GM19240 (cell line): Measurements from ENCODE around the gene CPPED1.
"Not testable (repeated sequence)": the region's sequence is repeated elsewhere in the genome, so short reads cannot be mapped to it uniquely, and the experiment has no call there.

Source experiments
- DNase-seq: peaks from one replicate; pipeline ENCODE4 v3.0.0; 2011; ENCODE audit warnings: low spot score; ENCODE audit not compliant: insufficient read length

The CPPED1 gene

DNA sequence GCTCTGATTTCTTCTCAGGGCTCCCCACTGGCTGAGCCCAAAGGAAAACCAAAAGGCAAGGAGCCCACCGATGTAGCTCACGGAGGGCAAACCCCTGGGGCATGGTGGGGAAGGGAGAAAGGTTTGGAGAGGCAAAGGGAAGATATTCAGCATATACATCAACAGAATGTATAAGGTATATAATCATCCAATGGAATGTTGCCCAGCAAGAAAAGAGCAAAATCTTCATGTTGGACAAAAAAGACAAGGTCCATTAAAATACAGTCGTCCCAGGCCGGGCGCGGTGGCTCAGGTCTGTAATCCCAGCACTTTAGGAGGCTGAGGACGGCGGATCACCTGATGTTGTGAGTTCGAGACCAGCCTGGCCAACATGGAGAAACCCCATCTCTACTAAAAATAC lies 1.6 kb downstream of the CPPED1 start:
- no peak for DNase-seq

DNA sequence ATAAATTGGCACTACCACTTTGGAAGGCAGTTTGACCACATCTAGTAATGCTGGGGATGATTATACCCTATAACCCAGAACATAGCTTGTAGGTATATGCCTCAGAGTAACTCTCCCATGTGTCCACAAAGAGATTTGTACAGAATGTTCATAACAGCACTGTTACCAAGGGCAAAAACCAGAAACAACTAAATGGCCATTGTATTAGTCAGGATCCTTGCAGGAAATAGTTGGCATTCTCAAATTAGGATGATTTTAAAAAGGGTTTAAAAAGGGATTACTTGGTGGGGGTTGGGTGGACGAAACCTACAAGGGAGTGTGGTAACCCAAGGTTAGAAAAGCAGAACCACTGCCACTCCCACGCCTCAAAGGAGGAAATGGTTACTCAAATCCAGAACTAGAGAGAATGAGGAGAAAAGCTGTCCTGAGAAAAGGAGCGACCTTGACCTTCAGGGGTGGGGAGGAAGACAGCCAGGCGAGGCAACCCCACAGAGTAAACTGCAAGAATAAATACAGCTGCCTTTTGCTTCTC lies 2.1 kb downstream of the CPPED1 start:
- DNase-seq, result no peak

DNA sequence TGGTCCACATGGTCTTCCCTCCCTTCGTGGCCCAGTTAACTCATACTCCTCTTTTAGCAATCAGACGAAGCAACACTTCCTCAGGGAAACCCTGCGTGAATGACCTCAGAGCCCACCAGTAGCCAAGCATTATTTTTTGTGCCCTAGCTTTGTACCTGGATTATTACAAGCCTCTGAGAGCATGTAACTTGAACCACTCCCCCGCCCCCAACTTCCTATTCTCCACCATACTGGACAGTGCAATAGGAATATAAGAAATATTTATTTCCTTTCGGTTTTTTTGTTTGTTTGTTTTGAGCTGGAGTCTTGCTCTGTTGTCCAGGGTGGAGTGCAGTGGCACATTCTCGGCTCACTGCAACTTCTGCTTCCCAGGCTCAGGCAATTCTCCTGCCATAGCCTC lies 2.9 kb downstream of the CPPED1 start:
- no peak for DNase-seq

DNA sequence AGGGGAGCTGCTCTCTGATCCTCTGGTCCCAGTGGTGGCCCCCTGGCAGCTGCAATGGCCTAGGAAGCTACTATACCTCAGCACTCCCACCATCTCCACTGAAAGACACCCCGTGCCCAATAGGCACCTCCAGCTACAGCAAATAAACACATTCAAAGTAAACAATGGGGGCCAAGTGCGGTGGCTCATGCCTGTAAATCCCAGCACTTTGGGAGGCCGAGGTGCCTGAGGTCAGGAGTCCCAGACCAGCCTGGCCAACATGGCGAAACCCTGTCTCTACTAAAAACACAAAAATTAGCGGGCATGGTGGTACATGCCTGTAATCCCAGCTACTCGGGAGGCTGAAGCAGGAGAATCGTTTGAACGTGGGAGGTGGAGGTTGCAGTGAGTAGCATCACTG lies 3.7 kb downstream of the CPPED1 start:
- DNase-seq, result not testable (repeated sequence)

DNA sequence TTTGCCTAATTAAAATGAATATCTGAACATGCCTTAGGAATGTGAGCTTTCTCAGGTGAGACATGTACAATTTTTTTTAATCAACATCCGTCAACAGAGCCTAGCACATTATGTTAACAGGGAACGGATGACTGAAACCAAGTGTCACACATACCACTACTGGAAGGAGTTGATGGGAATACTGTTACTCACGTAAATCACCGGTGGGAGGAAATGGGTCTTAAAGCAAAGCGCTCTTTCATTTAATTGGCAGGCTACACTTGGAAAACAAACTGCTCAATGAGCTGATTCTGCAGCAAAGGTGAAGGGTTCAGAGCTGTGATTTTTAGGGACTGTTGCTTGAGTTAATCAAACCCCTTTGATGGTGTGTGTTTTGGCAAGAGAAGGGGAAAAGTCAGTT lies 4.8 kb downstream of the CPPED1 start:
- DNase-seq, result no peak

DNA sequence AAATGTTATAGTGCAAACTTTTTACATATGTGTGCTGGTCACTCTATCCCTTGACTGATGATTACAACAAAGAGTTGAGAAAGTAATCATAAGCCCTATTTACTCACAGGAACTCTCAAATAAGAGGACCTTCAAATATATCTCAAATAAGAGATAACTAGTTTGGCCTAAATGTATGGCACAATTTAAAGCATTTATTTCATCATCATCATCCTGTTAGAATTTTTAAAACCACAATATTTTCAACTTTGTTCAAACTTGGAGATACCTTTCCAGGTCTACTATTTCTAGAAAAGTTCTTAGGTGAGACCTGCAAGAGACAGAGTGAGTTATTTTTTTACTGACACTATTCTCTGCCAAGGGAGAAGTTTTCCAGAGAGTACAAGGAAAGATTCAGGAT lies 5.5 kb downstream of the CPPED1 start:
- DNase-seq, result no peak

DNA sequence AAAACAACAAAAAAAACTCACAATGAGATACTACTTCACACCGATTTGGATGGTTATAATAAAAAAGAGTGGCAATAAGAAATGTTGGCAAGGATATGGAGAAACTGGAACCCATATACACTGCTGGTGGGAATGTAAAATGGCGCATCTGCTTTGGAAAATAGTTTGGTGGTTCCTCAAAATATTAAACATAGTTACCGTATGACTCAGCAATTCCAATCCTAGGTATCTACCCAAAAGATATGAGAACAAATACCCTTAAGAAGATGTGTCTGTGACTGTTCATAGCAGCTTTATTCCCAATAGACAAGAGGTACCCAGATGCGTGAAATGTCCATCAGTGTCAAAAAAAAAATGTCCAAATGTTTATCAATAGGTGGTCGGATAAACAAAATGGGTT lies 7.2 kb downstream of the CPPED1 start:
- no peak for DNase-seq

DNA sequence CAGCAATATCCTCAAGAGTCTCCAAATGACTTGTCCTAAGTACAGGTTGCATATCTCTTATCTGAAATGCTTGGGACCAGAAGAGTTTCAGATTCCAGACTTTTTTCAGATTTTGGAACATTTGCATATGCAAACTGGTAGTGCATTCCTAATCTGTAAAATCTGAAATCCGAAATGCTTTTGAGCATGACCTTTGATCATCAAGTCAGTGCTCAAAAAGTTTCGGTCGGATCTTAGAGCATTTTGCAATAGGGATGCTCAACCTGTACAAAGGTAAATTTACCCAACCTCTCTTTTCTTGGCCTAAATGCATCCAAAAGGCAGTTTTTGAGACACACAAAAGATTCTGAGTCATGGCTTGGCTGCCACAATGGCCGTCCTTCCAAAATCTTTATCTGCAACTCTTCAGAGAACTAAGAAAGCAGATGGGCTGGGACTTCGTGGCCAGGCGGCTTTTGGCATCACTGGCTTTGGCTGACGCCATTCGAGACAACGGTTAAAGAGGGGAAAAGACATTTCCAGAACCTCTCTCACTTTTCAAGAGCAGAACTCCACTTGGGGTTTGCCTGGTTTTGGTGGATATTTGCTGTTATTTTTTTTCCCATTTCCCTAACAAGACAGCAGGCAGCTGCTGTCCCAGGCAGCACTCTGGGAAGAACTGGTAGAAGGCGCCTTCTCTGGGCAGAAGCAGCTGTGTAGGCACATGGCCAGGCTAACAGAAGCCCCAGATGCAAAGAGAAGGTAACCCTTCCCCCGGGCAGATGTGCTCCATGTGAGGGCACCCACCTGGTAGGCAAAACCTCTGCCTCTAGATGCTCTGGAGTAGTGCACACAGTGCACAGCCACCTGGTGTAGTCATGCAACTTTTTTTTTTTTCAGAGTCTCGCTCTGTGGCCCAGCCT lies 8.9 kb downstream of the CPPED1 start:
- DNase-seq, result no peak

DNA sequence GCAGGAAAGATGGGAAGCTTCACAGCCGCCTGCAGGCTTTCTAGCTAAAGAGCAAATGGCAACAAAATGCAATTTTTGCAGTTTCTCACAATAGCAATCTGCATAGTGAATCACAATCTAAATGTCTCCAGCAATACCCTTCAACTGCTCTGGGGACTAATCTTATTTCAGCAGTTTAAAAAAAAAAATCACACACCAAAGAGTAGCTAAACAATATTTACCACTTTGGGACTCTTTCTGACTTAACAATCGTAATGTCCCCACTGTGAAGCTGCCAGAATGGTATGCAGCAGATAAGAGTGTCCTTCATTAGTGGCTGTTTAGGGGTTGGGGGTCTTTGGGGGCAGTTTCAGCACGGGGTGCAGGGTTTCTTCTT lies 9.8 kb downstream of the CPPED1 start:
- no peak for DNase-seq

DNA sequence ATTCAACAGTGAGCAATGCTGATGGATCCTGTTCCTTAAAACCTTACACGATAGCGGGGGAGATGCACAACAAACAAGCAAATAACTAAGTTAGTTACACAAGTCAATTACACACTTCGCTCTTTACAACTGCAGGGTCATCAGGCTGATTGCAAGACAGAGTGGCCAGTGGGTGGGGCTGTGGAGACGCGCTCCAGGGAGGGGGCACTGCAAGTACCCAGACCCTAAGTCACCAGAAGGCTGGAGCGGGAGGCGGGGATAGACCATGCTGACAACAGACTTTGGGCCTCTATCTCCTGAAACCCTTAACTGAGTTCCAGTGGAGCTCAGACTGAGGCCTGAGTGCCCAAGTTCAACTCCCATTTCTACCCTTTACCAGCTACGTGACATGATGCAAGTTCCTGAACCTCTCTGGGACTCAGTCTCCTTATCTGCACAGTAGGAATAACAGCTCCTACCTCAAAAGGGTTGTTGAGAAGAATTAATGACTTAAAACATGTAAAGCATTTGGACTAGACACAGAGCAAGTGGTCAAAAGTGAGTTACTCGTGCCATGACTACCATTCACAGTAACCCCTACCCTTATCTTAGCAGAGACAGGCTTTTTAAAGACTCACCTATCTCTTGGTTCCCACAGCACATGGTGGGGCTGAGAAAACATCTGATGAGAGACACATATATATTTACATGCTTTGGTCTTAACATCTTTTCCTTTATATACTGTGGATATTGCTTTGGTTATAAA lies 10.4 kb downstream of the CPPED1 start:
- DNase-seq, result no peak

DNA sequence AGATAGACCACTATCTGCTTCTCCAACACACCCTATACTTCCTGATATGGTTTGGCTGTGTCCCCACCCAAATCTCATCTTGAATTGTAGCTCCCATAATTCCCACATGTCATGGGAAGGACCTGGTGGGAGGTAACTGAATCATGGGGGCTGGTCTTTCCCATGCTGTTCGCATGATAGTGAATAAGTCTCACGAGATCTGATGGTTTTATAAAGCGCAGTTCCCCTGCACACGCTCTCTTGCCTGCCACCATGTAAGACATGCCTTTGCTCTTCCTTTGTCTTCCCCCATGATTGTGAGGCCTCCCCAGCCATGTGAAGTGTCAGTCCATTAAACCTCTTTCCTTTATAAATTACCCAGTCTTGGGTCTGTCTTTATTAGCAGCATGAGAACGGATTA lies 11.2 kb downstream of the CPPED1 start:
- DNase-seq, result not testable (repeated sequence)

DNA sequence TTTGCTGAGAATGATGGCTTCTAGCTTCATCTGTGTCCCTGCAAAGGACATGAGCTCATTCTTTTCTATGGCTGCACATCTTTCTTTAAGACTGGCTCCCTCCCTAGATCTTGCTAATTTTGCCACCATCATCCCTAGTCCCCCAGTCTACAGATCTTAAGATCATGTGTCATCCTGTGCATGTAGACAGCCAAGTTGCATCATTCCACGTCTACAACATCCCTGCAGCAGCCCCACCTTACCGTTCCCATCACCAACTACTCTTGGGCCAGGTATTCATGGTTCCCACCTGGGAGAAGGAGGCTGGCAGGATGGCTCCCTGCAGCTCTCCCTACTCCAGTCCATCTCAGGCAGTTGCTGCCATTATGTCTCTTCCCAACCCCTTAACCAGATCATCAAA lies 12.3 kb downstream of the CPPED1 start:
- DNase-seq, result no peak

DNA sequence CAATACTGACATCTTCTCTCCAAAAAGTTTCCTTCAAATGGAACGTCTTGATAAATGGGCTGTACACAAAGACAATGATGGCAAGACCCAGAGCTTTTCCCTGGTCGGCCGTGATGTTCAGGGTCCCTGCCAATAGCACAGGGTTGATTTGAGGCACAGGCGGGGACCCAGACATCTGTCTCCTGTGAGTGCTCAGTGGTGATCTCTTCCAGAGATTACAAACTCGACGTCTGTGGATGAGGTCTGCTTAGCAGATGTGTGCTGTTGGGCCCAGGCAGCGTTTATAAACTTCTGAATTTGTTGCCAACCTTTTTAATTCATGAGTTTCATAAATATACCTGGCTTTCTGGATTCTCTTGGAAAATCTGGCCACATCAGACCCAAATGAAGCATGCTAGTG lies 14.9 kb downstream of the CPPED1 start:
- DNase-seq, result no peak

DNA sequence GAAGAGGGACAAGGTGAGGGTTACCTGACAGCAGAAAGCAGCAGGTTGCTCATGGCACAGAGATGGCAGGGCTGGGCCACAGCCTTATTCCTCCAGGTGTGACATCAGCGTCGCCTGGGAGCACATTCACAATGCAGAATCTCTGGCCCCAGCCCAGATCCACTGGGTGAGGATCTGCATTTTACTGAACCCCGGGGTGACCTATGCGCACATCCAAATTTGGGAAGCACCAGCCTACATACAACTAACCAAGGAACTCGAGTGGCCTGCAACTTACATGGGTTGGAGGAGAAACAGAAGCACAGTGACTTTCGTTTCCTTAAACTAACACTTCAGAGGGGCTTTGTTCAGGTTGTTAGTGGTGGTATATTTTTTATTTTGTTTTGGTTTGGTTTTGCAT lies 17.6 kb downstream of the CPPED1 start:
- no peak for DNase-seq

DNA sequence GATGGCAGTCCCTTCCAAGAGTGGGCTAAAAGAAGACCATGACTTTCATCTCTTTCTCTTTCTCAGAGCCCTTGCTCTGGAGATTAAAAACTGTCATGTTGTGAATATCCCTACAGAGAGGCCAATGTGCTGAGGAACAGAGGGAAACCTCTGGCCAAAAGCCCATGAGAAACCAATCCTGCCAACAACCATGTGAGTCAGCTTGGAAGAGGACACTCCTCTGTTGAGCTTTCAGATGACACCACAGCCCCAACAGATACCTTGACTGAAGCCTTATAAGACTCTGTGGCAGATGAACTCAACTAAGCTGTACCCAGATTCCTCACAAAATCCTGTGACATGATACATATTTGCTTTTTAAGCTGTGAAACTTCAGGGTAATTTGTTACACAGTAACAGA lies 19.6 kb downstream of the CPPED1 start:
- DNase-seq, result no peak

DNA sequence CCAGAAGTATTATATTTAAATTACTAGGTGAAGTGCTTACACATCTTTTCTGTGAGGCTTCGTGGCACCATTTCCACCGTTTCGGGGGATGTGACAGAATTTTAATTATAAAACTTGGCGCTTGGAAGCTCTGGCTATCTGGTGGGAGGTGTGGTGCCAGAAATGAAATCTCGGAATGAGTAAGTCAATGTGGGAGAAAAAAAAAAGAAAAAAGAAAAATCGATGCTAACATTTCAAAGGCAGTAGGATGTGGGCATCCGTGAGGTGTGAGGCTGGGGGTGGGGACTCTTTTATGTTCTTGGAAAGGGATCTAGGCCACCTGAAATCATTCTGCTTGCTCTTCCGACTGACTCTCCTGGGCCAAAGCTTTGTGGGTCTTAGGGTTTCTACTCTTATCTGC lies 21.9 kb downstream of the CPPED1 start:
- DNase-seq, result no peak

DNA sequence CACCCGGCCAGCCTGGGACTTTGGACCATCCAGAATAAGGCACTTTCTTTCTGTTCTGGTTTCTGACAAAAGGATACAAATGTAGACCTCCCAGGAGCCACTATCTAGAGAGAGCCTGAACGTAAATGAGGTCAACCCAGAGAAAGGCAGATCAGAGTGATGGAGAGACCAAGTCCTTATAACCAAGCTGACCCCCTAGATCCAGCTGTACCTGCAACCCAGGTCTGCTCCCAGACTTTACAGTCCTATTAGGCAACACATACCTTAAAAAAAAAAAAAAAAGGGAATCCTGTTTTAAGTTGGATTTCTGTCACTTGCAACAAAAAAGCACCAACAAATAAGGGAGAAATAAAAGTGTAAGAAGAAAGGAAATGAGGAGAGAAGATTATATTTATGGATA lies 23.2 kb downstream of the CPPED1 start:
- no peak for DNase-seq

DNA sequence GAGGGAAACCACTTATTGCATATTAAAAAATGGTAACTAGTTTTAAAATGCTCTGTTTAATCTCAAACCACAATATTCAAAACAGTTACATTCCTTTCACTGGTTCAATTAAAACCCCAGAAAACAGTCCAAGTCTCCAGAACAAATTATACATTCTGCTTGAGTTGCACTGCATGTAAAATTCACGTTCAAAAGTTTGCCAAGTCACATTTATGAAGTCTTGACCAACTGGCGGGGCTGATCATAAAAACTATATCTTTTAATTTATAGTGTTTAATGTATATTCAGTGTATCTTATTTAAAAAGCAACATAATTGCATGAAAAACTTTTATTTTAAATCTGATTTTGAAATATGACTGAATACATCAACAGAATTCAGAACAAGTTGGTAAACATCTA lies 25.0 kb downstream of the CPPED1 start:
- DNase-seq, result no peak

DNA sequence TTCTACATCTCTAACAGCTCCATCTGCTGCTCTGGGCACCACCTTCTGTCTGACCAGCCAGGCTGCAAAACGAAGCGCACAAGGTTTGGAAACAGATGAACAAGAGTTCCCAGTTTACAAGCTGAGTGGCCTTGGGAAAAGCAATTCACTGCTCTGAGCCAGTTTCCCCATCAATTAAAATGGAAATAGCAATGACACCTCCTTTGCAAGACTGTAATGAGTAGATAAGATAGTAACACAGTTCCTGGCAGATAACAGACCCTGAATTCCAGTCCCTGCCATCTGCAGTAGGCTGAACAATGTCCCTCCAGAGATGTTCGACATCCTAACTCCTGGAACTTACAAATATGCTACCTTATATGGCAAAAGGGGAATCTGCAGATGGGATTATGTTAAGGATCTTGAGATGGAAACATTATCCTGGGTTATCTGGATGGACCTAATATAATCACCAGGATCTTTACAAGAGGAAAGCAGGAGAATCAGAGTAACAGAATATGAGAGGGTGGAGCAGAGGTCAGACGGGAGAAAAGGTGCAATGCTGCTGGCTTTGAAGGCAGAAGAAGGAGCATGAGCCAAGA lies 27.9 kb downstream of the CPPED1 start:
- no peak for DNase-seq

DNA sequence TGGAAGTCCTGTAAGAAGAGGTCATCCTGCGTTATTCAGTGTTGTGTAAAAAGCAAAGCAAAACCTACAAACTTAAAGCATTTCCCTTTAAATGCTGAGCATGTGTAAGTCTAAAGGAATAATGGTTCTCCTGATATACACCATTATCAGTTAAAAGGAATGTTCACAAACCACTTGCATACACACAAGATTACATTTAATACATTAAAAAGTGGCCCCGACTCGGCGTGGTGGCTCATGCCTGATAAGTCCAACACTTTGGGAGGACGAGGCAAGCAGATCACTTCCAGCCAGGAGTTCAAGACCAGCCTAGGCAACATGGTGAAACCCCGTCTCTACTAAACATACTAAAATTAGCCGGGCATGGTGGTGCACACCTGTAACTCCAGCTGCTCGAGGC lies 30.5 kb downstream of the CPPED1 start:
- DNase-seq, result no peak

DNA sequence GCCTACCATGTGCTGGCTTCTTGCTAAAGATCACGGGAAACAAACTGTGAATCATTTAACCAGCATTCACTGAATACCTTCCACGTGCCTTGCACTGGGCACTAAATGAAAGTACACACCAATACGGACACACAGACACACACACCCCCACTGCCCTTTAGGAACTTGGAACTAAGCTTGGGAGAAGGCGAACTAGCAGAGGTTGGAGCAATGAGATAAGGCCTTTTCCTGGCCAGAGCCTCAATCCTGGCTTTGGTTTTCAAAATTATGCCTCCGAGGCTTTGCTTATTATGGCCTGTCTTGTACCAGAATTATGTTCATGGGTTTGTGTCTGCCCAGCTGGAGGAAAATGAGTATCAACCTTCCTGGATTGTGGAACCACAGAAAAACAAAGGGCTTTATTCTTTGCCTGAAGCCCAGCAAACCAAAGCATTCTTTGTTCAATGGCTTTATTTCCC lies 32.3 kb downstream of the CPPED1 start:
- no peak for DNase-seq

DNA sequence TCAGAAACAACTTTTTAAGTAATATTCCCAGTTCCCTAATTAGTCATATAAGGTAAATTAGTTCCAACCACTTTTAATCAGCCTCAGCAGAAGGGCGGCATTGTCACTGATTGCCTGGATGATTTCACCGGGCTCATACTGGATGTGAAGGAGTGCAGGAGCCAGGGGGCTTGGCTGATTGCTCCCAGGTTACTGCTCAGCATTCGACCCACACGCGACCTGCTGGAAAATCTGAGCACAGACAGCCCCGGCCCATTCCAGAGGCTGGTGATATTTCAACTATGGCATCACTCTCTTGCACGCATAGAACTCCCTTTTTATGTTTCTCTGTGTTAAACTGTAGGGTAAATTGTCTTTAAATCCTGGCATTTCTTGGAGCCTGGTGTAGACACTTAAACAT lies 34.2 kb downstream of the CPPED1 start:
- no peak for DNase-seq
